ENCODE measurements around the gene STK25.

Gene STK25

DNA sequence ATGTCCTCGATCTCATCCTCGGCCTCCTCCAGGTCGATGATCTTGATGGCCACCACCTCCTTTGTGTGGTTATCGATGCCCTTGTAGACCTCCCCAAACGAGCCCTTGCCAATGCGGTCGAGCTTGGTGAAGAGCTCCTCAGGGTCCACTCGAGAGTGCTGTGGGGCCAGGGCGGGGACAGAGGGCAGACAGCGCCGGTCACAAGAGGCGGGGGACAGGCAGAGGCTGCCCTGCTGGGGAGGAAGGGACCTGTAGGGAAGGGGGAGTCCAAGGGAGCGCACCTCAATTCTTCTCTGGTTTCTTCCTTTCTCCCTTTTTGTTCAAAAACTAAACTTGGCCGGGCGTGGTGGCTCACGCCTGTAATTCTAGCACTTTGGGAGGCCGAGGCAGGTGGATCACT is 6.8 kb downstream of the STK25 start:
- Histone ChIP-seq H3K4me1 (ENCODE audit: control extremely low read depth in 1 of 4, control insufficient read depth in 4 of 4, insufficient read depth in 4 of 4, low read length in 3 of 4) (peaks cover 0 to under 1% (median 0%) of the 10 kb centered on the region in 4 experiments), H3K27ac (ENCODE audit: insufficient read depth in 1 of 2, low read depth in 1 of 2, low read length in 2 of 2, poor library complexity in 1 of 2, severe bottlenecking in 2 of 2) (no peak overlapping the region), H3K4me3 (ENCODE audit: control insufficient read depth in 1 of 7, extremely low read depth in 1 of 7, insufficient read depth in 4 of 7, low read depth in 2 of 7, low read length in 6 of 7) (no peak overlapping the region), H3K36me3 (ENCODE audit: control insufficient read depth in 4 of 4, insufficient read depth in 4 of 4, low read length in 3 of 4) (peaks cover 2 to 46% (median 33%) of the 10 kb centered on the region in 4 experiments), H3K9me3 (ENCODE audit: control extremely low read depth in 1 of 5, control insufficient read depth in 4 of 5, insufficient read depth in 2 of 5, low read depth in 1 of 5, low read length in 4 of 5) (no peaks in the 10 kb centered on the region), H3K27me3 (replicated peaks in 2 of 5; ENCODE audit: control insufficient read depth in 4 of 5, insufficient read depth in 5 of 5, low read length in 4 of 5) (peaks cover 0 to 2% (median 0%) of the 10 kb centered on the region in 5 experiments)
- POLR2A ChIA-PET: no interaction called here
- DNase-seq: no peak
- CTCF ChIA-PET: no interaction called here
- 100% methylated on average over 10 of the region's 17 CpGs for WGBS (ENCODE audit: insufficient coverage)

DNA sequence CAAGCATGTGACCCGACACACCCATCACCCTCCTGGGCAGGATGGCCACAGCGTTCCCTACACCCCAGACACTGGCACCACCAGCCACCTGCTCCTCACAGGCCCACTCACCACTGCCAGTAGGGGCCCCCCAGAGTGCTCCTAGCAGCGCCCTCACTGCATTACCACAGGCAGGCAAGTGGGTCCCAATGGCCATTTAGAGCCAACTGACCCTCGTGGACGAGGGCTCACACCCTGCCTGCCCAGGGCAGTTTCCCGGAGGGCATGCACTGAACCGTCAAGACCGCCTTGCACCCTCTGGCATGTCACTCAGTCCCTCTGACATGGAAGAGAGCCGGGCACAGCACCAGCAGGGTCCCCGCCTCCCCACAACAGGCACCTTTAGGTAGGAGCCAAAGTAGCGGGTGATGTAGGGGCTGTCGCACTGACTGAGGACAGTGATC is 7.3 kb downstream of the STK25 start:
- WGBS (ENCODE audit: insufficient coverage): 90% methylated on average over 12 of the region's 12 CpGs

DNA sequence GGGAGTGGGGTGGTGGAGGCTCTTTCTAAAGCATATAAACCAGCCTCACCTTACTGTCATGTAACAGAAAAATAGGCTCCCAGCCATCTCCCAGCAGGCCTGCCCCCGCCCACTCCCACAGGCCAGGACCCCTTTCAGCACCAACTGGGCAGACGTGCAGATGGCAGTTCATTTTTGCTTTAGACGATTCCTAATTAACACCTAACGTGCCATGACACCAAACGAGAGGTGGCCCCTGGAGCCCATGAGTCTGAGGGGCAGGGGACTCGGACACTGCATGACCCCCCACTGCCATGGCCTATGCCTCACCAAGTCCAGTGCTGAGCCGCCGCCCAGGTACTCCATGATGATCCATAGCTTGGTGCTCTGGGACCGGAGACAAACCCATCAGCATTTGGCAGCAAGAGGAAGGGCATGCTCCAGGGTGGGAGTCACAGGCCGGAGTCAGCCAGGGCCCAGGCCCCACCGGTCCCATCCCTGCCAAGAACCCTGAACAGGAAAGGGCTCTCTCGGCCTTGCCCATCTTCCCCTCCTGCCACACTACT is 7.9 kb downstream of the STK25 start:
- Histone ChIP-seq H3K27ac (ENCODE audit: insufficient read depth in 1 of 2, low read depth in 1 of 2, low read length in 2 of 2, poor library complexity in 1 of 2, severe bottlenecking in 2 of 2) (no peak overlapping the region), H3K4me3 (ENCODE audit: control insufficient read depth in 1 of 7, extremely low read depth in 1 of 7, insufficient read depth in 4 of 7, low read depth in 2 of 7, low read length in 6 of 7) (no peak overlapping the region), H3K27me3 (replicated peaks in 2 of 5; ENCODE audit: control insufficient read depth in 4 of 5, insufficient read depth in 5 of 5, low read length in 4 of 5) (no peaks in the 10 kb centered on the region), H3K9me3 (ENCODE audit: control extremely low read depth in 1 of 5, control insufficient read depth in 4 of 5, insufficient read depth in 2 of 5, low read depth in 1 of 5, low read length in 4 of 5) (no peaks in the 10 kb centered on the region), H3K36me3 (ENCODE audit: control insufficient read depth in 4 of 4, insufficient read depth in 4 of 4, low read length in 3 of 4) (peaks cover 2 to 57% (median 43%) of the 10 kb centered on the region in 4 experiments), H3K4me1 (ENCODE audit: control extremely low read depth in 1 of 4, control insufficient read depth in 4 of 4, insufficient read depth in 4 of 4, low read length in 3 of 4) (no peaks in the 10 kb centered on the region)
- ChIA-PET CTCF (no interaction called here), POLR2A (no interaction called here)
- WGBS (ENCODE audit: insufficient coverage): 95% methylated on average over 12 of the region's 12 CpGs
- no peak for DNase-seq

More for the DNA sequence above, 7.3 kb downstream of the STK25 start:
- H3K4me1 ChIP-seq (ENCODE audit: control extremely low read depth in 1 of 4, control insufficient read depth in 4 of 4, insufficient read depth in 4 of 4, low read length in 3 of 4): no peaks in the 10 kb centered on the region
- DNase-seq: no peak
- peaks cover 2 to 51% (median 37%) of the 10 kb centered on the region in 4 experiments for H3K36me3 ChIP-seq (ENCODE audit: control insufficient read depth in 4 of 4, insufficient read depth in 4 of 4, low read length in 3 of 4)
- H3K9me3 ChIP-seq (ENCODE audit: control extremely low read depth in 1 of 5, control insufficient read depth in 4 of 5, insufficient read depth in 2 of 5, low read depth in 1 of 5, low read length in 4 of 5): no peaks in the 10 kb centered on the region
- H3K4me3 ChIP-seq (ENCODE audit: control insufficient read depth in 1 of 7, extremely low read depth in 1 of 7, insufficient read depth in 4 of 7, low read depth in 2 of 7, low read length in 6 of 7): no peak overlapping the region
- no peak overlapping the region for H3K27ac ChIP-seq (ENCODE audit: insufficient read depth in 1 of 2, low read depth in 1 of 2, low read length in 2 of 2, poor library complexity in 1 of 2, severe bottlenecking in 2 of 2)
- POLR2A ChIA-PET: no interaction called here
- CTCF ChIA-PET: no interaction called here
- peaks cover 0 to 2% (median 0%) of the 10 kb centered on the region in 5 experiments for H3K27me3 ChIP-seq (replicated peaks in 2 of 5; ENCODE audit: control insufficient read depth in 4 of 5, insufficient read depth in 5 of 5, low read length in 4 of 5)

- no peak for DNase-seq
- 97% methylated on average over 8 of the region's 10 CpGs for WGBS (ENCODE audit: insufficient coverage)
- CTCF ChIA-PET: no interaction called here
- H3K9me3 ChIP-seq (ENCODE audit: control extremely low read depth in 1 of 5, control insufficient read depth in 4 of 5, insufficient read depth in 2 of 5, low read depth in 1 of 5, low read length in 4 of 5): no peaks in the 10 kb centered on the region
- no peak overlapping the region for H3K4me3 ChIP-seq (ENCODE audit: control insufficient read depth in 1 of 7, extremely low read depth in 1 of 7, insufficient read depth in 4 of 7, low read depth in 2 of 7, low read length in 6 of 7)
- H3K27ac ChIP-seq (ENCODE audit: insufficient read depth in 1 of 2, low read depth in 1 of 2, low read length in 2 of 2, poor library complexity in 1 of 2, severe bottlenecking in 2 of 2): no peak overlapping the region
- no peaks in the 10 kb centered on the region for H3K27me3 ChIP-seq (replicated peaks in 2 of 5; ENCODE audit: control insufficient read depth in 4 of 5, insufficient read depth in 5 of 5, low read length in 4 of 5)
- H3K4me1 ChIP-seq (ENCODE audit: control extremely low read depth in 1 of 4, control insufficient read depth in 4 of 4, insufficient read depth in 4 of 4, low read length in 3 of 4): no peaks in the 10 kb centered on the region
- POLR2A ChIA-PET: no interaction called here
- peaks cover 2 to 62% (median 45%) of the 10 kb centered on the region in 4 experiments for H3K36me3 ChIP-seq (ENCODE audit: control insufficient read depth in 4 of 4, insufficient read depth in 4 of 4, low read length in 3 of 4)
Measured at GRCh38 chr2:241500016-241500415, 8.4 kb downstream of the STK25 start.

GRCh38 chr2:241499146-241499965 is 9.0 kb downstream of the STK25 start:
- no peak for DNase-seq
- H3K4me3 ChIP-seq (ENCODE audit: control insufficient read depth in 1 of 7, extremely low read depth in 1 of 7, insufficient read depth in 4 of 7, low read depth in 2 of 7, low read length in 6 of 7): no peak overlapping the region
- no peaks in the 10 kb centered on the region for H3K4me1 ChIP-seq (ENCODE audit: control extremely low read depth in 1 of 4, control insufficient read depth in 4 of 4, insufficient read depth in 4 of 4, low read length in 3 of 4)
- POLR2A ChIA-PET: no interaction called here
- no peaks in the 10 kb centered on the region for H3K27me3 ChIP-seq (replicated peaks in 2 of 5; ENCODE audit: control insufficient read depth in 4 of 5, insufficient read depth in 5 of 5, low read length in 4 of 5)
- H3K9me3 ChIP-seq (ENCODE audit: control extremely low read depth in 1 of 5, control insufficient read depth in 4 of 5, insufficient read depth in 2 of 5, low read depth in 1 of 5, low read length in 4 of 5): no peaks in the 10 kb centered on the region
- peaks cover 2 to 68% (median 49%) of the 10 kb centered on the region in 4 experiments for H3K36me3 ChIP-seq (ENCODE audit: control insufficient read depth in 4 of 4, insufficient read depth in 4 of 4, low read length in 3 of 4)
- CTCF ChIA-PET: interaction anchor here (1.0 kb wide), 1 partner anchor 8 kb away, joined by 4 read pairs; the partner anchor contains the start of gene STK25
- H3K27ac ChIP-seq (ENCODE audit: insufficient read depth in 1 of 2, low read depth in 1 of 2, low read length in 2 of 2, poor library complexity in 1 of 2, severe bottlenecking in 2 of 2): no peak overlapping the region
- 91% methylated on average over 21 of the region's 28 CpGs for WGBS (ENCODE audit: insufficient coverage)

GRCh38 chr2:241498115-241499070 is 10.0 kb downstream of the STK25 start:
- Histone ChIP-seq H3K4me3 (ENCODE audit: control insufficient read depth in 1 of 7, extremely low read depth in 1 of 7, insufficient read depth in 4 of 7, low read depth in 2 of 7, low read length in 6 of 7) (no peak overlapping the region), H3K27me3 (replicated peaks in 2 of 5; ENCODE audit: control insufficient read depth in 4 of 5, insufficient read depth in 5 of 5, low read length in 4 of 5) (no peaks in the 10 kb centered on the region), H3K27ac (ENCODE audit: insufficient read depth in 1 of 2, low read depth in 1 of 2, low read length in 2 of 2, poor library complexity in 1 of 2, severe bottlenecking in 2 of 2) (no peak overlapping the region), H3K36me3 (ENCODE audit: control insufficient read depth in 4 of 4, insufficient read depth in 4 of 4, low read length in 3 of 4) (peaks cover 2 to 69% (median 53%) of the 10 kb centered on the region in 4 experiments), H3K4me1 (ENCODE audit: control extremely low read depth in 1 of 4, control insufficient read depth in 4 of 4, insufficient read depth in 4 of 4, low read length in 3 of 4) (no peaks in the 10 kb centered on the region), H3K9me3 (ENCODE audit: control extremely low read depth in 1 of 5, control insufficient read depth in 4 of 5, insufficient read depth in 2 of 5, low read depth in 1 of 5, low read length in 4 of 5) (no peaks in the 10 kb centered on the region)
- whole genome bisulfite sequencing (ENCODE audit: insufficient coverage): 98% methylated on average over 28 of the region's 36 CpGs
- DNase-seq: no peak
- POLR2A ChIA-PET: no interaction called here
- CTCF ChIA-PET: interaction anchor here (1.0 kb wide), 1 partner anchor 9 kb away, joined by 4 read pairs; the partner anchor contains the start of gene STK25
